HepG2 (cell line): Measurements from ENCODE around the gene DLG2. TPM values are rescaled to one million over a fixed set of nuclear protein-coding genes. Genes with fewer than 3 reads are reported as not detected.

ENCODE experiments used
- ATAC-seq: fragments of 200-7000 bp; cut with Tn5 transposase; 3 replicates; pipeline ENCODE4 v1.9.1; 2020; ENCODE audit warnings: mild to moderate bottlenecking, moderate library complexity
- BruUV-seq: library from RNA; stranded (reverse); fragments of 400-500 nt; replicated peaks from 2 replicates; lab custom pipeline; 2021; lab: Mats Ljungman, UMichigan
- CTCF ChIA-PET: fragments of 300-600 bp; formaldehyde crosslinking; extraction: SDS; loops from one replicate; lab custom pipeline; 2021; ENCODE audit warnings: low total read pairs, inconsistent platforms, low intra/inter-chr PET ratio; lab: Yijun Ruan, JAX
- POLR2A ChIA-PET: fragments of 350-600 bp; sonication (Branson Sonifier 250); formaldehyde crosslinking; loops from one replicate; lab custom pipeline; 2020; ENCODE audit warnings: antibody characterized with exemption, inconsistent platforms; lab: Yijun Ruan, JAX
- DNase-seq: peaks from one replicate; pipeline ENCODE4 v3.0.0-alpha.2; 2015; ENCODE audit warnings: low spot score
- FAIRE-seq: peaks from 3 replicates; lab custom pipeline; 2011; peaks lifted over from hg19 to GRCh38; lab: Jason Lieb, UNC
- H2AFZ ChIP-seq: one replicate; pipeline ENCODE4 v1.6.1; 2011; ENCODE audit warnings: low read length, inconsistent platforms
- H3K27ac ChIP-seq: fragments of 300-600 bp; 3 replicates; pipeline ENCODE4 v1.8.0; 2011; ENCODE audit warnings: mixed run types, mild to moderate bottlenecking, mixed read lengths, low read length, inconsistent platforms; ENCODE audit not compliant: insufficient read depth; ENCODE audit errors: extremely low read length
- H3K27me3 ChIP-seq, 2 experiments: fragments of 200-600 bp in 1 of 2; 2 replicates in 1 of 2; 3 replicates in 1 of 2; pipeline versions ENCODE4 v1.6.0 to v1.8.0; 2011; ENCODE audit warnings: low read length in 2 of 2, mild to moderate bottlenecking in 2 of 2, moderate library complexity in 2 of 2, inconsistent platforms in 1 of 2; ENCODE audit not compliant: insufficient read depth in 2 of 2, control insufficient read depth in 1 of 2
- H3K36me3 ChIP-seq, 2 experiments: fragments of 200-600 bp in 1 of 2; replicated peaks in 1 of 2; 2 replicates in 1 of 2; 3 replicates in 1 of 2; pipeline versions ENCODE4 v1.5.1 to v1.8.0; 2011; ENCODE audit warnings: low read length in 2 of 2, inconsistent platforms in 1 of 2; ENCODE audit not compliant: insufficient read depth in 2 of 2, control insufficient read depth in 1 of 2
- H3K4me1 ChIP-seq: 2 replicates; pipeline ENCODE4 v1.5.1; 2012; ENCODE audit warnings: low read length, inconsistent platforms; ENCODE audit not compliant: insufficient read depth
- H3K4me2 ChIP-seq: 2 replicates; pipeline ENCODE4 v1.6.0; 2011; ENCODE audit warnings: low read depth, low read length, inconsistent platforms
- H3K4me3 ChIP-seq, 3 experiments: fragments of 200-600 bp in 1 of 3; sonication (generic), shearing (Covaris generic) in 1 of 3; replicated peaks in 1 of 3; 2 replicates each; pipeline ENCODE4 v1.5.1; 2011 to 2016; ENCODE audit warnings: low read length in 3 of 3, inconsistent platforms in 2 of 3, low read depth in 2 of 3, mild to moderate bottlenecking in 2 of 3, control low read depth in 1 of 3, mixed read lengths in 1 of 3; ENCODE audit not compliant: insufficient read depth in 1 of 3
- H3K79me2 ChIP-seq: one replicate; pipeline ENCODE4 v1.6.1; 2011; ENCODE audit warnings: low read length, inconsistent platforms; ENCODE audit not compliant: insufficient read depth
- H3K9ac ChIP-seq: 2 replicates; pipeline ENCODE4 v1.6.0; 2011; ENCODE audit warnings: mild to moderate bottlenecking, low read depth, low read length, inconsistent platforms; ENCODE audit not compliant: insufficient read depth
- H3K9me3 ChIP-seq: 2 replicates; pipeline ENCODE4 v1.5.1; 2012; ENCODE audit warnings: mild to moderate bottlenecking, low read length
- H4K20me1 ChIP-seq: 2 replicates; pipeline ENCODE4 v1.6.0; 2011; ENCODE audit warnings: inconsistent platforms, mild to moderate bottlenecking, low read length, moderate library complexity; ENCODE audit not compliant: insufficient read depth
- ATM ChIP-seq: fragments of 450-650 bp; IDR thresholded peaks from 2 replicates; pipeline ENCODE4 v1.7.1; 2017; ENCODE audit warnings: mild to moderate bottlenecking, borderline replicate concordance
- CHCHD3 ChIP-seq: sonication (generic); formaldehyde crosslinking; IDR thresholded peaks from 2 replicates; pipeline ENCODE4 v1.8.0; 2022; ENCODE audit warnings: mild to moderate bottlenecking, missing genetic modification reagents, moderate library complexity
- EZH2 ChIP-seq: conservative IDR thresholded peaks from 2 replicates; pipeline ENCODE4 v1.6.1; 2012; ENCODE audit warnings: mild to moderate bottlenecking, low read depth, low read length, moderate library complexity
- FLYWCH1 ChIP-seq: sonication (generic); formaldehyde crosslinking; IDR thresholded peaks from 2 replicates; pipeline ENCODE4 v1.8.1; 2023; ENCODE audit warnings: mild to moderate bottlenecking, missing genetic modification reagents
- GTF2F1 ChIP-seq: fragments of 150-350 bp; IDR thresholded peaks from 2 replicates; pipeline ENCODE4 v1.6.1; 2014; ENCODE audit warnings: low read length
- HIVEP1 ChIP-seq: sonication (generic); formaldehyde crosslinking; IDR thresholded peaks from 2 replicates; pipeline ENCODE4 v1.4.0; 2020; ENCODE audit warnings: mild to moderate bottlenecking, missing genetic modification reagents
- PRMT3 ChIP-seq: sonication (generic); formaldehyde crosslinking; IDR thresholded peaks from 2 replicates; pipeline ENCODE4 v1.8.1; 2022; ENCODE audit warnings: low read depth, mild to moderate bottlenecking, moderate library complexity, missing genetic modification reagents, borderline replicate concordance
- ZNF34 ChIP-seq: sonication (generic); formaldehyde crosslinking; IDR thresholded peaks from 2 replicates; pipeline ENCODE4 v1.4.0; 2020; ENCODE audit warnings: mild to moderate bottlenecking, missing genetic modification reagents, borderline replicate concordance
- ZNF784 ChIP-seq: sonication (generic); formaldehyde crosslinking; IDR thresholded peaks from 2 replicates; pipeline ENCODE4 v1.5.1; 2020; ENCODE audit warnings: missing genetic modification reagents, mild to moderate bottlenecking, borderline replicate concordance
- WGBS: methylation state at CpG from one replicate; pipeline ENCODE4 v1.1.6; 2017; ENCODE audit warnings: low lambda C conversion rate; 5-methylcytosine and 5-hydroxymethylcytosine counted together
- in situ Hi-C: cut with HindIII; loops from 2 replicates; pipeline ENCODE4 v1.10.0; 2017; ENCODE audit warnings: low pct_unique_long_range_greater_than_20kb; ENCODE audit not compliant: extremely low pct_ligation_motif_present
- intact Hi-C: fragments of 100-400 bp; cut with micrococcal nuclease; formaldehyde crosslinking; loops from one replicate; pipeline ENCODE4 v1.10.0; 2022; ENCODE audit not compliant: unreplicated experiment
- polyA plus RNA-seq, 8 experiments: library from polyadenylated mRNA; depleted of rRNA in 3 of 8; stranded (reverse) in 7 of 8; unstranded in 1 of 8; fragments of >200 nt; fragmentation: Illumina TruSeq in 4 of 8; extraction: Trizol in 4 of 8; gene quantifications; 2 replicates each; pipeline versions ENCODE4 v1.2.1 to v1.2.3, GENCODE V29; 2011 to 2016; ENCODE audit warnings: low read depth in 4 of 8, missing spikeins in 1 of 8, mixed read lengths in 1 of 8; ENCODE audit not compliant: insufficient read depth in 1 of 8
- total RNA-seq, 5 experiments: library from RNA; depleted of rRNA; stranded (reverse); fragments of >200 nt; fragmentation: Illumina TruSeq; extraction: Trizol; gene quantifications; 2 replicates each; pipeline ENCODE4 v1.2.3, GENCODE V29; 2016; ENCODE audit warnings: low read depth in 1 of 5
- TF ChIP-seq, protein P1 (sequence below): sonication (generic); formaldehyde crosslinking; IDR thresholded peaks from 2 replicates; pipeline ENCODE4 v1.5.0; 2020; ENCODE audit warnings: mild to moderate bottlenecking, missing genetic modification reagents

Gene DLG2
- total and polyA plus RNA-seq, 2 of the 13 experiments (the other 11 are each of a cell fraction or from before 2014, with no cell fraction given): 0.46 to 1.0 TPM

GRCh38 chr11:83921447-83922192 is 1705.5 kb downstream of the DLG2 start:
- no peaks in the 10 kb centered on the region for H3K27me3 ChIP-seq
- H3K9ac ChIP-seq: no peak overlapping the region
- no peak overlapping the region for H3K27ac ChIP-seq
- no peaks in the 10 kb centered on the region for H3K36me3 ChIP-seq
- TF ChIP-seq ZNF34 (CRISPR knock-in tag) (no peak), CHCHD3 (CRISPR knock-in tag) (no peak), ATM (no peak), EZH2 (no peak), GTF2F1 (no peak), HIVEP1 (CRISPR knock-in tag) (no peak), FLYWCH1 (CRISPR knock-in tag) (no peak), ZNF784 (CRISPR knock-in tag) (no peak), PRMT3 (CRISPR knock-in tag) (no peak)
- TF ChIP-seq, protein P1, sequence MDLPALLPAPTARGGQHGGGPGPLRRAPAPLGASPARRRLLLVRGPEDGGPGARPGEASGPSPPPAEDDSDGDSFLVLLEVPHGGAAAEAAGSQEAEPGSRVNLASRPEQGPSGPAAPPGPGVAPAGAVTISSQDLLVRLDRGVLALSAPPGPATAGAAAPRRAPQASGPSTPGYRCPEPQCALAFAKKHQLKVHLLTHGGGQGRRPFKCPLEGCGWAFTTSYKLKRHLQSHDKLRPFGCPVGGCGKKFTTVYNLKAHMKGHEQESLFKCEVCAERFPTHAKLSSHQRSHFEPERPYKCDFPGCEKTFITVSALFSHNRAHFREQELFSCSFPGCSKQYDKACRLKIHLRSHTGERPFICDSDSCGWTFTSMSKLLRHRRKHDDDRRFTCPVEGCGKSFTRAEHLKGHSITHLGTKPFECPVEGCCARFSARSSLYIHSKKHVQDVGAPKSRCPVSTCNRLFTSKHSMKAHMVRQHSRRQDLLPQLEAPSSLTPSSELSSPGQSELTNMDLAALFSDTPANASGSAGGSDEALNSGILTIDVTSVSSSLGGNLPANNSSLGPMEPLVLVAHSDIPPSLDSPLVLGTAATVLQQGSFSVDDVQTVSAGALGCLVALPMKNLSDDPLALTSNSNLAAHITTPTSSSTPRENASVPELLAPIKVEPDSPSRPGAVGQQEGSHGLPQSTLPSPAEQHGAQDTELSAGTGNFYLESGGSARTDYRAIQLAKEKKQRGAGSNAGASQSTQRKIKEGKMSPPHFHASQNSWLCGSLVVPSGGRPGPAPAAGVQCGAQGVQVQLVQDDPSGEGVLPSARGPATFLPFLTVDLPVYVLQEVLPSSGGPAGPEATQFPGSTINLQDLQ (CRISPR knock-in tag): no peak
- H3K4me1 ChIP-seq: no peaks in the 10 kb centered on the region
- POLR2A ChIA-PET: no interaction called here
- H2AFZ ChIP-seq: no peak overlapping the region
- WGBS: 48% methylated on average over 7 of the region's 7 CpGs
- no peaks in the 10 kb centered on the region for H3K79me2 ChIP-seq
- DNase-seq (no peak), FAIRE-seq (no peak), ATAC-seq (no peak)
- BruUV-seq: no TSS peak
- H3K4me3 ChIP-seq: no peak overlapping the region
- no peak overlapping the region for H3K4me2 ChIP-seq
- H3K9me3 ChIP-seq: no peaks in the 10 kb centered on the region
- intact Hi-C loops (no loop called here), in situ Hi-C loops (no loop called here)
- CTCF ChIA-PET: no interaction called here
- H4K20me1 ChIP-seq: no peaks in the 10 kb centered on the region
